Stimulated activated naive CD4-positive, alpha-beta T cell (primary cell): ENCODE results near the gene SLC27A3.
"Not testable (repeated sequence)": the region's sequence is repeated elsewhere in the genome, so short reads cannot be mapped to it uniquely, and the experiment has no call there.

Source experiments
- DNase-seq, 6 experiments: peaks; one replicate each; lab custom pipeline; 2025; lab: John Stamatoyannopoulos, UW

The SLC27A3 gene

DNA sequence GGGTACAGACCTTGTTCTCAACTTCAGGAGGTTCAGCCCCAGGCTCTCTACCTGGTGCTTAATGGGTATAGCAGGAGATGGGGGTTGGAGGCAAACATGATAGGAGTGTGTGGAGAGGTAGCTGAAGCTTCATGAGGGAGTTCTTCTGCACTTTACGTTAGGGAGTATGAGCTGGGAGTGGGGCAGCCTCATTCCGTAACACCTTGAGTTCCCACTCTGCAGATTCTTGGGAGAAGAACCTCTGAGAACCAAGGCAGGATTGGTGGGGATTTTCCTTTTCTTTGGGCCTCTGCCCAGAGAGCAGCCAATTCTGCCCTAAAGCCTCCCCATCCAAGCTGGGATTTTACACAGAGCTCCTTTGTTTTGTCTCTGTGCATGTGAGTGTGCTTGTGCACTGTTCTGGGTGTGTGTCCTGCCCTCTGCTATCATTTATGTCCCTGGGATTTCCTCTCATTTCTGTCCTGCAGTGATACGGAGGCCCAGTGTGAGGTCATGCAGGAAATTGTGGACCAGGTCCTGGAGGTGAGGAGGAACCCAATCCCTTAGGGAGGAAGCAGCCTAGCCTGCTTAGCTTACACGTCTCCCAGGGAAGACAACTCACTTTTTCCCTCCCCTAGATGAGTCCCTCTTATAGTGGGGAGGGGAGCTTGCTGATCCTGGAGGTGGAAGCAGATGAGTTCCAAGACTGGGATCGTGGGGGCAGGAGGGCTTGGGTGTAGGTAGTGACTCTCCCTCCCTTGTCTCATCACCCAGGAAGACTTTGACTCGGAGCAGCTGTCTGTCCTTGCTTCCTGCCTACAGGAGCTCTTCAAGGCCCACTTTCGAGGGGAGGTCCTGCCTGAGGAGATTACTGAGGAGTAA, 11.6 kb upstream of the SLC27A3 start:
- DNase-seq, result no peak

GRCh38 chr1:153764310-153764709, 10.9 kb upstream of the SLC27A3 start:
- no peak for DNase-seq

DNA sequence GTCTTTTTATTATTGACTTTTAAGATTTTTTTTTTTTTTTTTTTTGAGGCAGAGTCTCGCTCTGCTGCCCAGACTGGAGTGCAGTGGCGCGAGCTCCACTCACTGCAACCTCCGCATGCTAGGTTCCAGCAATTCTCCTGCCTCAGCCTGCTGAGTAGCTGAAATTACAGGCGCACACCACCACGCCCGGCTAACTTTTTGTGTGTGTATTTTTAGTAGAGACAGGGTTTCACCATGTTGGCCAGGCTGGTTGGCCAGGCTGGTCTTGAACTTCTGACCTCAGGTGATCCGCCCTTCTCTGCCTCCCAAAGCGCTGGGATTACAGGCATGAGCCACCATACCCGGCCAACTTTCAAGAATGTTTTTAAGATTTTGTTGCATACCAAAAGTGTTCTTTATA, 8.5 kb upstream of the SLC27A3 start:
- not testable (repeated sequence) for DNase-seq

DNA sequence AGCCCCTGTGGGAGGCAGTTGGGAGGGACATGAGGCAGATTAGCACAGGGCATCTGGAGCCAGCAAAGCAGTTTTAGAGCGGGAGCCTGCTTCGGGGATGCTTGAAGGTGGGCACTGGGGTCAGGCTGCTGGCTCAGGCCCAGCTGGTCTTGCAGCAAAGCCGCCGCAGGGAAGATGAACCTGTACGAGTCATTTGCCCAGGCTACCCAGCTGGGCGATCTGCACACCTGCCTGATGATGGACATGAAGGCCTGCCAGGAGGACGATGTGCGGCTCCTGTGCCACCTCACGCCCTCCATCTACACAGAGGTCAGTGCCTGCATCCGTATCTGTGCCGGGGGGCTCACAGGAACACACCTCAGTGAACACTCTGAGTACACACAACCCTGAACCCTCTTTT, 7.7 kb upstream of the SLC27A3 start:
- DNase-seq, result no peak

DNA sequence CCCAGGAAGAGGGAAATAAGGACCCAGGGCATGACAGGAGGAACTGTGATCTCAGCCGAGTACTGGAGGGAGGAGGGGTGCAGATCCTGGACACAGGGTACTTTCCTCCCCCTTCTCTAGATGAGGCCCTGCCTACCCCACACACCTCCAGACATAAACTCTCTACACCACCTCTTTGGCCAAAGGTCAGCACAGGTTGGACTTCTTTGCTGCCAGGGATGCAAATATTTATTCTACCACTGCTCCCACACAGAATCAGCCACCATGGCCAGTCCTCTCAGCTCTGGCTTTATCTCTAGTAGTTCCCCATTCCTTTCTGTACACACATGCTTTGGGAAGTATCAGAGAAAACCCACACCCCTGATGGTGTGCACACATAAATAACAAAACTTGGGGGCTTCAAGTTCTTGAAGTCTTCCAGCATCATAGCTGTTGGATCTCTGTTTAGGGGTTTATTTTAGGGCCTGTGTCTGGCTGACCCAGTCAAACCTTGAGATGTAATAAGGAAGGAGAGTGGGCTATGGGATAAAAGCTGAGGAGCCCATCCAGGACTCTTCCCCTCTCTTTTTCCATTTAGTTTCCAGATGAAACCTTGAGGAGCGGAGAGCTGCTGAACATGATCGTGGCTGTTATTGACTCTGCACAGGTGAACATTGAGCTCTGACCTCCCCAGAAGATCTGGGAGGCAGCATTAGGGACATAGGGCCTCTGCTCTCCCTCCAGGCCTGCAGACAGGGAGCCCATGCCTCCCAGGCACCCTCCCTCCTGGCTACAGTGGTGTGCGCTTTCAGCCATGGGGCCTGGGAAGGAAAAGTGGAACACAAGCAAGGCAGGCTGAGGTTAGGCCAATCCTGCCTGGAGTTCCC, 6.7 kb upstream of the SLC27A3 start:
- DNase-seq, result no peak

GRCh38 chr1:153769221-153769620, 6.0 kb upstream of the SLC27A3 start:
- DNase-seq, result no peak

DNA sequence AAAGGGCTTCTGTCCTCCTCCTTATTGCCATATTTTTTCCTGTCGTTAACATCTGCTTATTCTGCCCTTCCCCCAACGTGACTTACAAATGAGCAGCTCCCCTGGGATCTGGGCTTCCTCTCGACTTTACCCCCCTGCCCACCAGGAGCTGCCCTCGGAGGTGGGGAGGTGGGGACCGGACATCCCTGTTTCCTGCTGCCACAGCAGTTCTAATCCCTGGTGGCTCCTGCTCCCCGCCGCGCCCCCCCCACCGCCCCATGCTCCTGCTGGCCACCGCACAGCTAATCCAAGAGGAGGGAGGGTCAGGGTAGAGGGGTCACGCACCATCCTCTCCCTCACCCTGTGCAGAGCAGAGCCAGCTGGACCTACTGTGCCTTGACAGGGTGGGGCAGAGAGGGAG, 4.4 kb upstream of the SLC27A3 start:
- no peak for DNase-seq

- no peak for DNase-seq
Measured at GRCh38 chr1:153771261-153771660, 3.9 kb upstream of the SLC27A3 start.

GRCh38 chr1:153771841-153772593, 3.2 kb upstream of the SLC27A3 start:
- no peak for DNase-seq

- no peak for DNase-seq
Measured at GRCh38 chr1:153773096-153773921, 1.9 kb upstream of the SLC27A3 start.

- DNase-seq, result no peak
Measured at GRCh38 chr1:153774026-153774595, 1.1 kb upstream of the SLC27A3 start.

GRCh38 chr1:153775458-153776327, 486 bp downstream of the SLC27A3 start:
- DNase-seq, result peak; percentile 43 to 71 (median 56)

DNA sequence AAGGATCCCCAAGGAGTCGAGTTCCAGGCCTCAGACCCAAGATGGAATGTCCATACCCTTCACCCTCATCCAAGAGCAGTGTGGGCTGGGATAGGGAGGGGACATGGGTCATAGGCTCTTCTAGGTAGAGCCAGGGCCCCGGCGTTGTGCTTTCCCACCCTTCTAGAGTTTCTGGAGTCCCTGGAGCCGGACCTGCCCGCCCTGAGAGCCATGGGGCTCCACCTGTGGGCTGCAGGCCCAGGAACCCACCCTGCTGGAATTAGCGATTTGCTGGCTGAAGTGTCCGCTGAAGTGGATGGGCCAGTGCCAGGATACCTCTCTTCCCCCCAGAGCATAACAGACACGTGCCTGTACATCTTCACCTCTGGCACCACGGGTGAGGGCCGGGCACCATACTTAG, 1.1 kb downstream of the SLC27A3 start:
- no peak for DNase-seq

- DNase-seq, result no peak
Measured at GRCh38 chr1:153776845-153777370, 1.7 kb downstream of the SLC27A3 start.

- no peak for DNase-seq
Measured at GRCh38 chr1:153777648-153778047, 2.4 kb downstream of the SLC27A3 start.

- DNase-seq, result no peak
Measured at GRCh38 chr1:153778051-153778823, 3.0 kb downstream of the SLC27A3 start.

DNA sequence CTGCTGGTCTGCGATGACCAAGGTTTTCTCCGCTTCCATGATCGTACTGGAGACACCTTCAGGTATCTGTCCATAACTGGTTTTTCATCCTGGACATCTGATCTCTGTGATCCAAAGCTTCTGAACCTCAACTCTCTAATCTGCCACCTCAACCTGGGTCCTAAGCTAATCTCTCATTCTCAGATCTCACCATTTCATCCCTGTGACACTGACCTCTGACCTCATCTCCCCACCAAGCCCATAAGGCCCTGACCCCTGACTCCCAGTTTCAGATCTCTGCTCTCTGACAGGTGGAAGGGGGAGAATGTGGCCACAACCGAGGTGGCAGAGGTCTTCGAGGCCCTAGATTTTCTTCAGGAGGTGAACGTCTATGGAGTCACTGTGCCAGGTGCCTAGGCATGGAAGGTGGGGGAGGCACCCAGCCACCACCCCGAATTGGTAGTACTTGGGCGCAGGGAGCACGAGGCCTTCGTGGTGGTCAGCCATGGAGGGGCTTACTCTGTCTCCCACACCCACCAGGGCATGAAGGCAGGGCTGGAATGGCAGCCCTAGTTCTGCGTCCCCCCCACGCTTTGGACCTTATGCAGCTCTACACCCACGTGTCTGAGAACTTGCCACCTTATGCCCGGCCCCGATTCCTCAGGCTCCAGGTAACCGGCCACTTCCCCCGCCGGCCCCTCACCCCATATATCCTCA, 3.8 kb downstream of the SLC27A3 start:
- no peak for DNase-seq

DNA sequence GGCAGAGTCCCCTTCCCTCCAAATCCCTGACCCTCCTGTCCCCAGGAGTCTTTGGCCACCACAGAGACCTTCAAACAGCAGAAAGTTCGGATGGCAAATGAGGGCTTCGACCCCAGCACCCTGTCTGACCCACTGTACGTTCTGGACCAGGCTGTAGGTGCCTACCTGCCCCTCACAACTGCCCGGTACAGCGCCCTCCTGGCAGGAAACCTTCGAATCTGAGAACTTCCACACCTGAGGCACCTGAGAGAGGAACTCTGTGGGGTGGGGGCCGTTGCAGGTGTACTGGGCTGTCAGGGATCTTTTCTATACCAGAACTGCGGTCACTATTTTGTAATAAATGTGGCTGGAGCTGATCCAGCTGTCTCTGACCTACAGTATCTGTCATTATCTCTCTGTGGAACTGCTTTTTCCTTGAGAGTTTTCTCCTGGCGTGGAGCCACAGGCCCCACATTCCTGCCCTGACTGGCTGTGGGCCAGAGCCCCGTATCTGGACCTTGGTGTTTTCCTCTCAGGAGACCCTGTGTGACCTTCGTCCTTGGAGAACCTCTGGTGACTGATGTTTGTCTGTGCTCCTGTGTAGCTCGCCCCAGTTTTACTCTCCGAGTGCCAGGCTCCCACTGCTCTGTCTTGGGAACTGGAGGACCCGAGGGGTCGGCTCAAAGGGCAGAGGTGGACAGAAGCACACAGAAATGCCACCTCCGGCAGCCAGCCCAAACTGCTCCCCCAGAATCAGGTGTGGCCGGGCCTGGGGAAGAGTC, 4.8 kb downstream of the SLC27A3 start:
- DNase-seq, result no peak
